Vagina (tissue), 2 donors: ENCODE results near the gene SGK1. TPM values are rescaled to one million over a fixed set of nuclear protein-coding genes. Genes with fewer than 3 reads are reported as not detected.

ENCODE experiments used
- DNase-seq, 2 donors: peaks; one replicate each; pipeline ENCODE4 v3.0.0-alpha.2; 2017; ENCODE audit errors: extremely low spot score in 2 of 2
- H3K27ac ChIP-seq: fragments of 200-600 bp; sonication (generic); one replicate; pipeline ENCODE4 v1.5.1; 2019
- H3K27me3 ChIP-seq: fragments of 200-600 bp; sonication (generic); one replicate; pipeline ENCODE4 v1.5.1; 2019
- H3K36me3 ChIP-seq, 2 donors: fragments of 200-600 bp; sonication (generic); one replicate each; pipeline ENCODE4 v1.5.1; 2017 to 2019
- H3K4me1 ChIP-seq: fragments of 200-600 bp; sonication (generic); one replicate; pipeline ENCODE4 v1.5.1; 2019
- H3K4me3 ChIP-seq, 2 donors: fragments of 200-600 bp; sonication (generic); 1 replicate in 1 of 2; 2 replicates in 1 of 2; pipeline ENCODE4 v1.5.1; 2016 to 2019
- H3K9me3 ChIP-seq: fragments of 200-600 bp; sonication (generic); one replicate; pipeline ENCODE4 v1.5.1; 2019
- POLR2A ChIP-seq, 2 donors: fragments of 450-650 bp; IDR thresholded peaks; one replicate each; pipeline ENCODE4 v1.6.1; 2017; ENCODE audit warnings: antibody characterized with exemption in 2 of 2, mild to moderate bottlenecking in 2 of 2, moderate library complexity in 2 of 2
- POLR2AphosphoS5 ChIP-seq, 2 donors: sonication (generic); formaldehyde crosslinking; IDR thresholded peaks; one replicate each; pipeline ENCODE4 v1.9.0; 2017; ENCODE audit warnings: antibody characterized with exemption in 2 of 2, mild to moderate bottlenecking in 2 of 2, low read depth in 1 of 2; ENCODE audit not compliant: insufficient read depth in 1 of 2
- intact Hi-C: fragments of 100-400 bp; cut with DNase I; formaldehyde crosslinking; loops from one replicate; pipeline ENCODE4 v1.15.1; 2023
- total RNA-seq: library from RNA; depleted of rRNA; stranded (reverse); fragments of >200 nt; gene quantifications from one replicate; pipeline ENCODE4 v1.2.3, GENCODE V29; 2016
- TF ChIP-seq, protein P1 (sequence below), 3 experiments: fragments of 450-650 bp in 2 of 3; fragments of 200-600 bp in 1 of 3; sonication (generic) in 1 of 3; IDR thresholded peaks; one replicate each; pipeline ENCODE4 v1.5.1; 2017 to 2019; ENCODE audit warnings: antibody characterized with exemption in 3 of 3, mild to moderate bottlenecking in 2 of 3, moderate library complexity in 2 of 3

The SGK1 gene
- total RNA-seq, 1 donor from 2014 or later = 608 TPM

DNA sequence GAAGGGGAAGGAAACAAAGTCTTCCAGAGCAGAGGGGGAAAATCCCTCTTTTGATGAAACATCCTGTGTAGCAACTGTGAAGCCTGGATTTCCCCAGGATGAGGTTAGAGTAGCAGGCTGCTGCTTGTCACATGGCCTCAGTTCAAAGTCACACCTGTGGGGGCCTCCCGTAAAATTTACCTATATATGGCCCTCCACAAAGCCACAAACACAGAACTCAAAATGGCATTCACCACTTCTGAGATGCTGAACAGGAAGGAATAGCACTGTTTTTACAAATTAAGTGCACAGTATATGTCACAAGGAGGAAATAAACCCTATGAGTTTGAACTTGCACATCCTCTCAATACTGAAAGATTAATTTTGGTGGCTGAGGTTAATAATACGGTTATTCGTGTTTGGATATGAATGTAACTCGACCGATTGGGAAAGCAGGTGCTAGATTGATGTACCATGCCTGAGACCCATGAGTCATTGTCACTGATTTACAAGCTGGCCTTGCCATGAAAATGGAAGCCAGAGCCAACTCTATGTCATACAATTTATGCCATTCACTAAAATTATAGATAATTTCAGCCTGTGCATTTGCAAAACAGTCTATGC, 70.6 kb downstream of the SGK1 start:
- no peak for TF ChIP-seq POLR2A (IDR thresholded peaks at IDR 0.05)
- TF ChIP-seq, protein P1, sequence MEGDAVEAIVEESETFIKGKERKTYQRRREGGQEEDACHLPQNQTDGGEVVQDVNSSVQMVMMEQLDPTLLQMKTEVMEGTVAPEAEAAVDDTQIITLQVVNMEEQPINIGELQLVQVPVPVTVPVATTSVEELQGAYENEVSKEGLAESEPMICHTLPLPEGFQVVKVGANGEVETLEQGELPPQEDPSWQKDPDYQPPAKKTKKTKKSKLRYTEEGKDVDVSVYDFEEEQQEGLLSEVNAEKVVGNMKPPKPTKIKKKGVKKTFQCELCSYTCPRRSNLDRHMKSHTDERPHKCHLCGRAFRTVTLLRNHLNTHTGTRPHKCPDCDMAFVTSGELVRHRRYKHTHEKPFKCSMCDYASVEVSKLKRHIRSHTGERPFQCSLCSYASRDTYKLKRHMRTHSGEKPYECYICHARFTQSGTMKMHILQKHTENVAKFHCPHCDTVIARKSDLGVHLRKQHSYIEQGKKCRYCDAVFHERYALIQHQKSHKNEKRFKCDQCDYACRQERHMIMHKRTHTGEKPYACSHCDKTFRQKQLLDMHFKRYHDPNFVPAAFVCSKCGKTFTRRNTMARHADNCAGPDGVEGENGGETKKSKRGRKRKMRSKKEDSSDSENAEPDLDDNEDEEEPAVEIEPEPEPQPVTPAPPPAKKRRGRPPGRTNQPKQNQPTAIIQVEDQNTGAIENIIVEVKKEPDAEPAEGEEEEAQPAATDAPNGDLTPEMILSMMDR (IDR thresholded peaks at IDR 0.05) = no peak
- no peak for TF ChIP-seq POLR2AphosphoS5 (IDR thresholded peaks at IDR 0.05; ENCODE audit: insufficient read depth in 1 of 2, low read depth in 1 of 2)
- Histone ChIP-seq H3K36me3 (no peaks in the 10 kb centered on the region), H3K9me3 (no peaks in the 10 kb centered on the region), H3K4me1 (peaks cover 40% of the 10 kb centered on the region), H3K27me3 (no peaks in the 10 kb centered on the region), H3K27ac (peak overlapping the region; percentile 47), H3K4me3 (no peak overlapping the region)
- no peak for DNase-seq
- intact Hi-C loops = no loop called here

DNA sequence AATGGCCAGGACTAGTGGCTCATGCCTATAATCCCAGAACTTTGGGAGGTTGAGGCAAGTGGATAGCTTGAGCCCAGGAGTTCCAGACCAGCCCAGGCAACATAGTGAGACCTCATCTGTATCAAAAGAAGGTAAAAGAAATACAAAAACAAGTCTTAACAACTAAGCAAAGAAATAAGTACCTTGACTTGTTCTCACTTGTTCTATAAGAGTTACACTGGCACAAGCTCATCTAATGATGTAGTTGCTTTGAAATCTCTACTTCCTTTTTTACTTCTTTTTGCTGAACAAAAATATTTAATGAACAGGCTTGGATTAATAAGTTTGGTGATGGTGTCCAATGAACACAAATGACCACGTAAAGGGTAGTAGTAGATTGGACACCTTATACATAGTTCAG, 72.2 kb downstream of the SGK1 start:
- DNase-seq = no peak
- H3K27me3 ChIP-seq = no peaks in the 10 kb centered on the region
- TF ChIP-seq, protein P1 (IDR thresholded peaks at IDR 0.05) = no peak
- no peak for TF ChIP-seq POLR2AphosphoS5 (IDR thresholded peaks at IDR 0.05; ENCODE audit: insufficient read depth in 1 of 2, low read depth in 1 of 2)
- no peaks in the 10 kb centered on the region for H3K36me3 ChIP-seq
- intact Hi-C loops = no loop called here
- no peaks in the 10 kb centered on the region for H3K9me3 ChIP-seq
- H3K4me3 ChIP-seq = no peak overlapping the region
- peaks cover 42% of the 10 kb centered on the region for H3K4me1 ChIP-seq
- H3K27ac ChIP-seq = no peak overlapping the region

DNA sequence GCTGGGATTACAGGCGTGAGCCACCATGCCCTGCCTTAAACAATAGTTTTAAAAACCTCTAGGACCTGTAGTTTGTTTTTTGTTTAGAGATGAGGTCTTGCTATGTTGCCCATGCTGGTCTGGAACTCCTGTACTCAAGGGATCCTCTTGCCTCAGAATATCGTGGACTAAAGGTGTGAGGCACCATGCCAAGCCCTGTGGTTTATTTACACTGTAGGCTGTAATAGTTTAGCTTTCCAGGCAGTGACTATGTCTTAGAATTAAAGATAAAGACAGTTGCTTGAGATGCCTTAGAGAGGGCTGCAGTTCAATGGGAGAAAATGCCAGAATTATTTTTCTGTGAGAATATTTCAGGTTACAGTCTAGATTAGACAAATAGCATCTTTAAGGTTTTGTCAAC, 72.9 kb downstream of the SGK1 start:
- Histone ChIP-seq H3K4me3 (no peak overlapping the region), H3K9me3 (no peaks in the 10 kb centered on the region), H3K36me3 (no peaks in the 10 kb centered on the region), H3K4me1 (peaks cover 40% of the 10 kb centered on the region), H3K27me3 (no peaks in the 10 kb centered on the region), H3K27ac (no peak overlapping the region)
- intact Hi-C loops = no loop called here
- DNase-seq = no peak
- TF ChIP-seq, protein P1 (IDR thresholded peaks at IDR 0.05) = no peak
- TF ChIP-seq POLR2AphosphoS5 (IDR thresholded peaks at IDR 0.05; ENCODE audit: insufficient read depth in 1 of 2, low read depth in 1 of 2) (no peak), POLR2A (IDR thresholded peaks at IDR 0.05) (no peak)

DNA sequence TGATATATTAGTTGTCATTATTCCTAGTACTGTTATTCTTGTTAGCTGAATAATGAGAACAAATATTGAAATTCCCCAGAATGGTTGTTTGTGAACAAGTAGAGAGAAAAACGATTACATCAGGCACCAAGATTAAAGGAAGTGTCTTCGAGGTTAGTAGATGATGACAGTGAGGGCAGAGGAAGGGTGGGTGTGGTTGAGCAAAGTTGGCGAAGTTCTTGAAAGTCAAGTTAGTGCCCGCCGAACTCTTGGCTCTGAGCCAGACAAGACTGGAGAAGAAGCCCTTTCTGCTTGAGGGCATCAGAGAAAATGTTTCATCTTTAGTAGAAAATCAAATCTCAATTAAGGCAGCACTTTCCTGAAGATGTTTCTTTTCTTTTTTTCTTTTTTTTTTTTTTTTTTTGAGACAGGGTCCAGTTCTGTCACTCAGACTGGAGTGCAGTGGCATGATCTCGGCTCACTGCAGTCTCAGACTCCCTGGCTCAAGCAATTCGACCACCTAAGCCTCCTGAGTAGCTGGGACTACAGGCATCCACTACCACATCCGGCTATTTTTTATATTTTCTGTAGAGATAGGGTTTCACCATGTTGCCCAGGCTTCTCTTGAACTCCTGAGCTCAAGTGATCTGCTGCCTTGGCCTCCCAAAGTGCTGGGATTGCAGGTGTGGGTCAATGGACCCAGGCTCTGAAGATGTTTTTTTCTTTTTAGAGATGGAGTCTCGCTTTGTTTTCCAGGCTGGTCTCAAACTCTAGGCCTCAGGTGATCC, 77.1 kb downstream of the SGK1 start:
- Histone ChIP-seq H3K4me3 (no peak overlapping the region), H3K36me3 (no peaks in the 10 kb centered on the region), H3K4me1 (peaks cover 11% of the 10 kb centered on the region), H3K27ac (no peak overlapping the region), H3K9me3 (no peaks in the 10 kb centered on the region), H3K27me3 (no peaks in the 10 kb centered on the region)
- no peak for DNase-seq
- intact Hi-C loops = no loop called here
- TF ChIP-seq, protein P1 (IDR thresholded peaks at IDR 0.05) = no peak
- peak in 1 of 2 donors; percentile 29 for TF ChIP-seq POLR2AphosphoS5 (IDR thresholded peaks at IDR 0.05; ENCODE audit: insufficient read depth in 1 of 2, low read depth in 1 of 2)
